PC-3 (cell line): Measurements from ENCODE around the gene MYL5. TPM values are rescaled to one million over a fixed set of nuclear protein-coding genes. Genes with fewer than 3 reads are reported as not detected.

Experiments
- ATAC-seq: fragments of 200-7000 bp; cut with Tn5 transposase; 2 replicates; pipeline ENCODE4 v1.9.1; 2020; ENCODE audit warnings: mild to moderate bottlenecking, moderate library complexity
- BruUV-seq: library from RNA; stranded (reverse); fragments of 400-500 nt; replicated peaks from 2 replicates; lab custom pipeline; 2021; lab: Mats Ljungman, UMichigan
- CTCF ChIA-PET: fragments of 300-600 bp; sonication (Branson Sonifier 250); formaldehyde crosslinking; loops from one replicate; lab custom pipeline; 2022; ENCODE audit warnings: antibody characterized with exemption; lab: Charles Lee
- POLR2A ChIA-PET: fragments of 300-600 bp; sonication (Branson Sonifier 250); formaldehyde crosslinking; loops from one replicate; lab custom pipeline; 2022; ENCODE audit warnings: antibody characterized with exemption; ENCODE audit not compliant: unreplicated experiment; lab: Charles Lee
- DNase-seq: peaks from one replicate; pipeline ENCODE4 v3.0.0-alpha.2; 2015
- H2AFZ ChIP-seq: fragments of 300-600 bp; sonication (generic); 2 replicates; pipeline ENCODE4 v1.6.0; 2016; ENCODE audit warnings: antibody characterized with exemption, low read length
- H3F3A ChIP-seq: fragments of 300-600 bp; sonication (generic); one replicate; pipeline ENCODE4 v1.6.0; 2017; ENCODE audit warnings: antibody characterized with exemption, low read length, control low read depth, mild to moderate bottlenecking; ENCODE audit not compliant: unreplicated experiment
- H3K27ac ChIP-seq: fragments of 300-600 bp; sonication (generic); 2 replicates; pipeline ENCODE4 v1.5.1; 2016; ENCODE audit warnings: mild to moderate bottlenecking, low read length
- H3K27me3 ChIP-seq: fragments of 300-600 bp; sonication (generic); 2 replicates; pipeline ENCODE4 v1.6.1; 2016; ENCODE audit warnings: low read length, mixed read lengths
- H3K36me3 ChIP-seq: fragments of 300-600 bp; sonication (generic); 2 replicates; pipeline ENCODE4 v1.6.1; 2016; ENCODE audit warnings: low read depth, mixed run types, low read length, mixed read lengths
- H3K4me1 ChIP-seq: fragments of 300-600 bp; sonication (generic); 2 replicates; pipeline ENCODE4 v1.5.1; 2016; ENCODE audit warnings: low read length; ENCODE audit not compliant: insufficient read depth
- H3K4me2 ChIP-seq: fragments of 300-600 bp; sonication (generic); 2 replicates; pipeline ENCODE4 v1.6.0; 2016; ENCODE audit warnings: low read length
- H3K4me3 ChIP-seq: fragments of 300-600 bp; sonication (generic); 2 replicates; pipeline ENCODE4 v1.5.1; 2016; ENCODE audit warnings: mild to moderate bottlenecking, low read length, mixed read lengths
- H3K79me2 ChIP-seq: fragments of 300-600 bp; sonication (generic); 2 replicates; pipeline ENCODE4 v1.6.1; 2017; ENCODE audit warnings: low read length, mixed read lengths
- H3K9ac ChIP-seq: fragments of 300-600 bp; sonication (generic); 2 replicates; pipeline ENCODE4 v1.6.0; 2016; ENCODE audit warnings: mild to moderate bottlenecking, low read length
- H3K9me2 ChIP-seq: fragments of 300-600 bp; sonication (generic); replicated peaks from 2 replicates; pipeline ENCODE4 v1.6.1; 2016; ENCODE audit warnings: mixed run types, low read length, mixed read lengths
- H3K9me3 ChIP-seq: fragments of 300-600 bp; sonication (generic); 2 replicates; pipeline ENCODE4 v1.6.1; 2016; ENCODE audit warnings: low read length, mixed read lengths
- H4K20me1 ChIP-seq: fragments of 300-600 bp; sonication (generic); 2 replicates; pipeline ENCODE4 v1.6.1; 2016; ENCODE audit warnings: low read length, mixed read lengths
- CTCF ChIP-seq: fragments of 300-600 bp; sonication (generic); conservative IDR thresholded peaks from 2 replicates; pipeline ENCODE4 v1.5.1; 2017; ENCODE audit warnings: antibody characterized with exemption, low read depth, mild to moderate bottlenecking, low read length
- EZH2 ChIP-seq: fragments of 300-600 bp; sonication (generic); IDR thresholded peaks from one replicate; pipeline ENCODE4 v1.6.1; 2017; ENCODE audit warnings: antibody characterized with exemption, mild to moderate bottlenecking, low read length; ENCODE audit not compliant: unreplicated experiment
- EZH2phosphoT487 ChIP-seq: fragments of 300-600 bp; sonication (generic); IDR thresholded peaks from 2 replicates; pipeline ENCODE4 v1.6.1; 2018; ENCODE audit warnings: mild to moderate bottlenecking, antibody characterized with exemption, low read length, borderline replicate concordance
- intact Hi-C: fragments of 100-400 bp; cut with micrococcal nuclease; formaldehyde crosslinking; loops from 2 replicates; pipeline ENCODE4 v1.9.0; 2023
- total RNA-seq: library from RNA; depleted of rRNA; stranded (reverse); fragments of >200 nt; gene quantifications from 2 replicates; pipeline ENCODE4 v1.2.3, GENCODE V29; 2014

MYL5 gene
- total RNA-seq, 1 experiment from 2014 or later = 15.2 TPM

GRCh38 chr4:703336-704197 is 29.2 kb downstream of the MYL5 start:
- no peak overlapping the region for H3K4me2 ChIP-seq
- H2AFZ ChIP-seq = no peak overlapping the region
- no peak overlapping the region for H3K4me3 ChIP-seq
- no peak overlapping the region for H3K27ac ChIP-seq
- CTCF ChIA-PET = no interaction called here
- no peaks in the 10 kb centered on the region for H3K9me2 ChIP-seq
- TF ChIP-seq CTCF (no peak), EZH2 (no peak), EZH2phosphoT487 (no peak)
- H3K9ac ChIP-seq = no peak overlapping the region
- 0 out of 2 replicates have a peak, but pooled peaks cover 4% of the 10 kb centered on the region for H3K4me1 ChIP-seq
- H3K9me3 ChIP-seq = no peaks in the 10 kb centered on the region
- intact Hi-C loops = no loop called here
- H3K27me3 ChIP-seq = no peaks in the 10 kb centered on the region
- ATAC-seq = no peak
- no peaks in the 10 kb centered on the region for H4K20me1 ChIP-seq
- POLR2A ChIA-PET = no interaction called here
- H3F3A ChIP-seq = no peaks in the 10 kb centered on the region
- no peak for DNase-seq
- peaks cover 27% of the 10 kb centered on the region for H3K79me2 ChIP-seq
- no peaks in the 10 kb centered on the region for H3K36me3 ChIP-seq
- no TSS peak for BruUV-seq

GRCh38 chr4:704198-704891 is 30.0 kb downstream of the MYL5 start:
- no peak overlapping the region for H3K9ac ChIP-seq
- BruUV-seq = no TSS peak
- H3K9me2 ChIP-seq = no peaks in the 10 kb centered on the region
- DNase-seq = no peak
- H3K4me1 ChIP-seq = 0 out of 2 replicates have a peak, but pooled peaks cover 2% of the 10 kb centered on the region
- no peak overlapping the region for H3K4me2 ChIP-seq
- H3K9me3 ChIP-seq = no peaks in the 10 kb centered on the region
- H3F3A ChIP-seq = no peaks in the 10 kb centered on the region
- POLR2A ChIA-PET = no interaction called here
- H3K27me3 ChIP-seq = no peaks in the 10 kb centered on the region
- H3K27ac ChIP-seq = no peak overlapping the region
- intact Hi-C loops = no loop called here
- peaks cover 34% of the 10 kb centered on the region for H3K79me2 ChIP-seq
- no peak overlapping the region for H2AFZ ChIP-seq
- H3K4me3 ChIP-seq = no peak overlapping the region
- CTCF ChIA-PET = no interaction called here
- TF ChIP-seq CTCF = no peak
- no peak for TF ChIP-seq EZH2phosphoT487
- TF ChIP-seq EZH2 = no peak
- no peaks in the 10 kb centered on the region for H4K20me1 ChIP-seq
- ATAC-seq = no peak
- H3K36me3 ChIP-seq = no peaks in the 10 kb centered on the region

DNA sequence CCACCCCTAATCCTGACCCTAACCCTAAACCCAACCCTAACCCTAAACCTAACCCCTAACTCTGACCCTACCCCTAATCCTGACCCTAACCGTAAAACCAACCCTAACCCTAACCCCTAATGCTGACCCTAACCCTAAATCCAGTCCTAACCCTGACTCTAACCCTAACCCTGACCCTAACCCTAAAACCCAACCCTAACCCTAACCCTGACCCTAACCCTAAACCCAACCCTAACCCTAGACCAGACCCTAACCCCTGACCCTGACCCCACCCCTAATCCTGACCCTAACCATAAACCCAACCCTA is 30.6 kb downstream of the MYL5 start:
- H3K9ac ChIP-seq = no peak overlapping the region
- peaks cover 40% of the 10 kb centered on the region for H3K79me2 ChIP-seq
- no peaks in the 10 kb centered on the region for H3K36me3 ChIP-seq
- DNase-seq (no peak), ATAC-seq (no peak)
- no peaks in the 10 kb centered on the region for H3K4me1 ChIP-seq
- intact Hi-C loops = no loop called here
- BruUV-seq = no TSS peak
- no peaks in the 10 kb centered on the region for H3K9me2 ChIP-seq
- ChIA-PET POLR2A (no interaction called here), CTCF (interaction anchor here (1.0 kb wide), 1 partner anchor 36 kb away, joined by 5 read pairs; no protein-coding TSS in a partner anchor)
- H3K4me2 ChIP-seq = peak overlapping the region; percentile 80
- peak overlapping the region; percentile 71; the same call in 1 of the 2 replicates for H2AFZ ChIP-seq
- H3K4me3 ChIP-seq = peak overlapping the region; percentile 65; the same call in 1 of the 2 replicates
- H3K9me3 ChIP-seq = no peaks in the 10 kb centered on the region
- H3K27me3 ChIP-seq = no peaks in the 10 kb centered on the region
- no peak for TF ChIP-seq EZH2
- no peak for TF ChIP-seq CTCF
- no peak for TF ChIP-seq EZH2phosphoT487
- H4K20me1 ChIP-seq = no peaks in the 10 kb centered on the region
- H3F3A ChIP-seq = no peaks in the 10 kb centered on the region
- H3K27ac ChIP-seq = no peak overlapping the region
